ENCODE results near the gene VBP1.
"Not testable (repeated sequence)": the region's sequence is repeated elsewhere in the genome, so short reads cannot be mapped to it uniquely, and the experiment has no call there.

VBP1 gene

DNA sequence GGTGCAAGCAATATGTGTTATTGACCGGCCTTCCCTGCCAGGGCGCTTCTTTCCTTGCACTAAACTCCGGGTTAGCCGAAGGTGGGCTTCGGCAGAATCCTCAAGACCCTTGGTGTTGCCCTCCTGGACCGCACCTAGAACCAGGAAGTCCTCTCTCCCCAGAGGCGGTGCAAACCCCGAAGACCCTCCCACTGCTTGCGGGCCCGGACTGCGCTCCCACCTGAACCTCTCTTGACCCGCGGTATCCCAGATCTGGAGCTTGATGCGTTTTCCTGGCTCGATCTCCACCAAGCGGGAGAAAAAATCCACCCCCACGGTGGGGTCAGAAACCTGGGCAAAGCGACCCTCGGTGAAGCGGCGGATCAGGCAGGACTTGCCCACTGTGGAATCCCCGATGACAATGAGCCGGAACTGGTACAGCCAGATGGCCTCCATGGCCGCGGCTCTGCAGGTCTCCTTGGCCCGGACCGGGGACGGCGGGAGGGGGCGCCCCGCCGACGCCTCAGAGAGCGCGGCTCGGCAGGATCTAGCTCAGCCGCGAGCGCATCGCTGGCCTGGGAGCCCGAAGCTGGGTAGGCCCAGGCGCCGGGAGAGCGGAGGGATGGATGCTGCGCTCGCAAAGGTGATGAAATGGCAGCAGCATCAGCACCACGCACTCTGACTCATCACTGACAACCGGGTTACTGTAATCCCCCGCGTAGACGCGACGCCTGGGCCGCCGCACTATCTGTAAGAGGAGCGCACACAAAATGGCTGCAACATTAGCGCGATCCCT lies 47.8 kb downstream of the VBP1 start, which contains the start of gene RAB39B:
Gene RAB39B (minus strand): TSS at position 638 of the 775 bp plus-strand sequence. CDS start 203 bp downstream, at position 435.
- peak; percentile 75 for DNase-seq (ENCODE audit: low spot score)

DNA sequence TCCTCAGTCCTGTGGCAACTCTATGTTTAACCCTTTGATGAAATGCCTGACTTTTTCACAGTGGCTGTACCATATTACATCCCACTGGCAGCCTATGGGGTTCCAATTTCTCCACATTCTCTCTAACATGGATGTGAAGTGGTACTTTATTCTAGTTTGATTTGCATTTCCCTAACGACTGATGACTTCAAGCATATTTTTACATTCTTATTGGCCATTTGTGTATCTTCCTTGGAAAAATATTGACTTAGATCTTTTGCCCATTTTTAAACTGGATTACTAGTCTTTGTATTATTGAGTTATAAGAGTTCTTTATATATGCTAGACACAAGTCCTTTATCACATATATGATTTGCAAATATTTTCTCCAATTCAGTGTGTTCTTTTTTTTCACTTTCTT lies 50.2 kb downstream of the VBP1 start:
- DNase-seq (ENCODE audit: low spot score) = no peak

DNA sequence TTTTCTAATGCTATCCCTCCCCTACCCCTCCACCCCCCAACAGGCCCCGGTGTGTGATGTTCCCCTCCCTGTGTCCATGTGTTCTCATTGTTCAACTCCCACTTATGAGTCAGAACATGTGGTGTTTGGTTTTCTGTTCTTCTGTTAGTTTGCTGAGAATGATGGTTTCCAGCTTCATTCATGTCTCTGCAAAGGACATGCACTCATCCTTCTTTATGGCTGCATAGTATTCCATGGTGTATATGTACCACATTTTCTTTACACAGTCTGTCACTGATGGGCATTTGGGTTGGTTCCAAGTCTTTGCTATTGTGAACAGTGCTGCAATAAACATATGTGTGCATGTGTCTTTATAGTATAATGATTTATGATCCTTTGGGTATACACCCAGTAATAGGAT lies 51.7 kb downstream of the VBP1 start:
- DNase-seq (ENCODE audit: low spot score) = not testable (repeated sequence)

DNA sequence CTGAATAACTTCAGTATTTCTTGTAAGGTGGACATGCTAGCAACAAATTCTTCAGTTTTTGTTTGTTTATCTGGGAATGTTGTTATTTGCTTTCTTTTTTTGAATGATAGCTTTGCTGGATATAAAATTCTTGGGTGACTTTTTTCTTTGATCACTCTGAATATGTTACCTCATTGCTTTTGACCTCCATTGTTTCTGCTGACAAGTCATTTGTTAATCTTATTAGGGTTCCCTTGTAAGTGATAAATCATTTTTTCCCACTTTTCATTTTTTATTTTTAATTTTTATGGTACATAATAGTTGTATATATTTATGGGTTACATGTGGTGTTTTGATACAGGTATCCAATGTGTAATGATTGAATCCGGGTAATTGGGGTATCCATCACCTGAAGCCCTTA lies 54.7 kb downstream of the VBP1 start:
- DNase-seq (ENCODE audit: low spot score) = no peak

DNA sequence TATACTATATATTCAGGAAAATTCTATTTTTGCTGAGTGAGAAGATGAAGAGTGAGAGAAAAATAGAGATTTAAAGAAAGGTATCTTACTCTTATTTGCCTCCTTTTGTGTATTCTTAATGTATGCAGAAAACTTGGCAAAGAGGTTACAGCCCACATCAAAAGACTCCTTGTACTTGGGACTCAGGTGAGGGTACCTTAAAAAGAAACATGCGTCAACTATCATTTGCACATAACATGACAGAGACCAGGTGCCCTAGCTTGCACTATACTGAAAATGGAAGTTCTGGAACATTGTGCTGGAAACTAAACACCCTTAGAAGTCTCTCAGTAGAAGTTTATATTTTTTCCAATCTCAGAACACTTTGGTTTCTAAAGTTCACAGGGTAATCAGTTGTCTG lies 63.6 kb downstream of the VBP1 start:
- no peak for DNase-seq (ENCODE audit: low spot score)

Measured in activated CD4-positive, alpha-beta T cell treated with anti-CD3 and anti-CD28 coated beads, Interleukin-2, Interleukin-4, amounts not matched to agents 100 ng/mL and 50 ng/mL, durations not matched to agents 16 hours and 8 hours (primary cell).